Measurements from ENCODE around the gene FUZ.

The FUZ gene

GRCh38 chr19:49843265-49843664 is 30.2 kb upstream of the FUZ start:
- Histone ChIP-seq H3K4me1 (ENCODE audit: control insufficient read depth in 5 of 5, insufficient read depth in 5 of 5, low read length in 5 of 5) (no peaks in the 10 kb centered on the region), H3K36me3 (ENCODE audit: control insufficient read depth in 5 of 5, insufficient read depth in 5 of 5, low read length in 5 of 5) (peaks cover 0 to 24% (median 16%) of the 10 kb centered on the region in 5 donors), H3K27me3 (ENCODE audit: control insufficient read depth in 5 of 5, insufficient read depth in 4 of 5, low read length in 5 of 5) (no peaks in the 10 kb centered on the region), H3K9me3 (ENCODE audit: control insufficient read depth in 5 of 5, low read length in 5 of 5) (no peaks in the 10 kb centered on the region), H3K27ac (ENCODE audit: low read depth, low read length) (no peak overlapping the region), H3K9ac (ENCODE audit: low read length in 5 of 5) (no peak overlapping the region), H3K4me3 (ENCODE audit: low read depth in 1 of 5, low read length in 5 of 5) (no peak overlapping the region)

GRCh38 chr19:49840736-49841249 is 27.7 kb upstream of the FUZ start:
- no peak overlapping the region for H3K9ac ChIP-seq (ENCODE audit: low read length in 5 of 5)
- no peak overlapping the region for H3K4me3 ChIP-seq (ENCODE audit: low read depth in 1 of 5, low read length in 5 of 5)
- H3K36me3 ChIP-seq (ENCODE audit: control insufficient read depth in 5 of 5, insufficient read depth in 5 of 5, low read length in 5 of 5), result peaks cover 0 to 47% (median 40%) of the 10 kb centered on the region in 5 donors
- H3K9me3 ChIP-seq (ENCODE audit: control insufficient read depth in 5 of 5, low read length in 5 of 5), result no peaks in the 10 kb centered on the region
- no peaks in the 10 kb centered on the region for H3K27me3 ChIP-seq (ENCODE audit: control insufficient read depth in 5 of 5, insufficient read depth in 4 of 5, low read length in 5 of 5)
- H3K4me1 ChIP-seq (ENCODE audit: control insufficient read depth in 5 of 5, insufficient read depth in 5 of 5, low read length in 5 of 5), result peaks cover 0 to 3% (median 0%) of the 10 kb centered on the region in 5 donors
- H3K27ac ChIP-seq (ENCODE audit: low read depth, low read length), result no peak overlapping the region

GRCh38 chr19:49840321-49840720 is 27.2 kb upstream of the FUZ start:
- H3K36me3 ChIP-seq (ENCODE audit: control insufficient read depth in 5 of 5, insufficient read depth in 5 of 5, low read length in 5 of 5), result peaks cover 0 to 51% (median 45%) of the 10 kb centered on the region in 5 donors
- no peak overlapping the region for H3K4me3 ChIP-seq (ENCODE audit: low read depth in 1 of 5, low read length in 5 of 5)

GRCh38 chr19:49839713-49840112 is 26.6 kb upstream of the FUZ start:
- H3K9ac ChIP-seq (ENCODE audit: low read length in 5 of 5), result no peak overlapping the region
- H3K27me3 ChIP-seq (ENCODE audit: control insufficient read depth in 5 of 5, insufficient read depth in 4 of 5, low read length in 5 of 5), result no peaks in the 10 kb centered on the region
- peaks cover 0 to 57% (median 51%) of the 10 kb centered on the region in 5 donors for H3K36me3 ChIP-seq (ENCODE audit: control insufficient read depth in 5 of 5, insufficient read depth in 5 of 5, low read length in 5 of 5)
- peaks cover 0 to 3% (median 0%) of the 10 kb centered on the region in 5 donors for H3K4me1 ChIP-seq (ENCODE audit: control insufficient read depth in 5 of 5, insufficient read depth in 5 of 5, low read length in 5 of 5)
- no peaks in the 10 kb centered on the region for H3K9me3 ChIP-seq (ENCODE audit: control insufficient read depth in 5 of 5, low read length in 5 of 5)
- H3K27ac ChIP-seq (ENCODE audit: low read depth, low read length), result no peak overlapping the region
- no peak overlapping the region for H3K4me3 ChIP-seq (ENCODE audit: low read depth in 1 of 5, low read length in 5 of 5)

More at GRCh38 chr19:49840321-49840720, 27.2 kb upstream of the FUZ start:
- H3K4me1 ChIP-seq (ENCODE audit: control insufficient read depth in 5 of 5, insufficient read depth in 5 of 5, low read length in 5 of 5), result peaks cover 0 to 3% (median 0%) of the 10 kb centered on the region in 5 donors
- H3K27ac ChIP-seq (ENCODE audit: low read depth, low read length), result no peak overlapping the region
- no peaks in the 10 kb centered on the region for H3K9me3 ChIP-seq (ENCODE audit: control insufficient read depth in 5 of 5, low read length in 5 of 5)
- H3K27me3 ChIP-seq (ENCODE audit: control insufficient read depth in 5 of 5, insufficient read depth in 4 of 5, low read length in 5 of 5), result no peaks in the 10 kb centered on the region
- H3K9ac ChIP-seq (ENCODE audit: low read length in 5 of 5), result no peak overlapping the region

- Histone ChIP-seq H3K9ac (ENCODE audit: low read length in 5 of 5) (no peak overlapping the region), H3K9me3 (ENCODE audit: control insufficient read depth in 5 of 5, low read length in 5 of 5) (no peaks in the 10 kb centered on the region), H3K27ac (ENCODE audit: low read depth, low read length) (no peak overlapping the region), H3K4me1 (ENCODE audit: control insufficient read depth in 5 of 5, insufficient read depth in 5 of 5, low read length in 5 of 5) (peaks cover 0 to 3% (median 0%) of the 10 kb centered on the region in 5 donors), H3K36me3 (ENCODE audit: control insufficient read depth in 5 of 5, insufficient read depth in 5 of 5, low read length in 5 of 5) (peaks cover 0 to 64% (median 58%) of the 10 kb centered on the region in 5 donors), H3K4me3 (ENCODE audit: low read depth in 1 of 5, low read length in 5 of 5) (no peak overlapping the region), H3K27me3 (ENCODE audit: control insufficient read depth in 5 of 5, insufficient read depth in 4 of 5, low read length in 5 of 5) (no peaks in the 10 kb centered on the region)
These were observed 25.9 kb upstream of the FUZ start for GRCh38 chr19:49838885-49839588.

- H3K9me3 ChIP-seq (ENCODE audit: control insufficient read depth in 5 of 5, low read length in 5 of 5), result no peaks in the 10 kb centered on the region
- peaks cover 0 to 79% (median 74%) of the 10 kb centered on the region in 5 donors for H3K36me3 ChIP-seq (ENCODE audit: control insufficient read depth in 5 of 5, insufficient read depth in 5 of 5, low read length in 5 of 5)
- H3K27me3 ChIP-seq (ENCODE audit: control insufficient read depth in 5 of 5, insufficient read depth in 4 of 5, low read length in 5 of 5), result no peaks in the 10 kb centered on the region
- H3K4me3 ChIP-seq (ENCODE audit: low read depth in 1 of 5, low read length in 5 of 5), result no peak overlapping the region
- no peak overlapping the region for H3K27ac ChIP-seq (ENCODE audit: low read depth, low read length)
- H3K9ac ChIP-seq (ENCODE audit: low read length in 5 of 5), result no peak overlapping the region
- H3K4me1 ChIP-seq (ENCODE audit: control insufficient read depth in 5 of 5, insufficient read depth in 5 of 5, low read length in 5 of 5), result peaks cover 0 to 3% (median 0%) of the 10 kb centered on the region in 5 donors
These were observed 24.3 kb upstream of the FUZ start for GRCh38 chr19:49837425-49837824.

GRCh38 chr19:49837009-49837310 is 23.9 kb upstream of the FUZ start:
- H3K9me3 ChIP-seq (ENCODE audit: control insufficient read depth in 5 of 5, low read length in 5 of 5), result no peaks in the 10 kb centered on the region
- no peaks in the 10 kb centered on the region for H3K27me3 ChIP-seq (ENCODE audit: control insufficient read depth in 5 of 5, insufficient read depth in 4 of 5, low read length in 5 of 5)
- H3K4me1 ChIP-seq (ENCODE audit: control insufficient read depth in 5 of 5, insufficient read depth in 5 of 5, low read length in 5 of 5), result peaks cover 0 to 3% (median 0%) of the 10 kb centered on the region in 5 donors
- H3K4me3 ChIP-seq (ENCODE audit: low read depth in 1 of 5, low read length in 5 of 5), result no peak overlapping the region
- H3K36me3 ChIP-seq (ENCODE audit: control insufficient read depth in 5 of 5, insufficient read depth in 5 of 5, low read length in 5 of 5), result peaks cover 0 to 84% (median 78%) of the 10 kb centered on the region in 5 donors
- H3K9ac ChIP-seq (ENCODE audit: low read length in 5 of 5), result no peak overlapping the region
- H3K27ac ChIP-seq (ENCODE audit: low read depth, low read length), result no peak overlapping the region

- H3K27ac ChIP-seq (ENCODE audit: low read depth, low read length), result no peak overlapping the region
- peaks cover 0 to 89% (median 84%) of the 10 kb centered on the region in 5 donors for H3K36me3 ChIP-seq (ENCODE audit: control insufficient read depth in 5 of 5, insufficient read depth in 5 of 5, low read length in 5 of 5)
- H3K9me3 ChIP-seq (ENCODE audit: control insufficient read depth in 5 of 5, low read length in 5 of 5), result no peaks in the 10 kb centered on the region
- H3K4me1 ChIP-seq (ENCODE audit: control insufficient read depth in 5 of 5, insufficient read depth in 5 of 5, low read length in 5 of 5), result peaks cover 0 to 3% (median 0%) of the 10 kb centered on the region in 5 donors
- no peaks in the 10 kb centered on the region for H3K27me3 ChIP-seq (ENCODE audit: control insufficient read depth in 5 of 5, insufficient read depth in 4 of 5, low read length in 5 of 5)
- no peak overlapping the region for H3K9ac ChIP-seq (ENCODE audit: low read length in 5 of 5)
- H3K4me3 ChIP-seq (ENCODE audit: low read depth in 1 of 5, low read length in 5 of 5), result no peak overlapping the region
These were observed 23.3 kb upstream of the FUZ start for GRCh38 chr19:49836176-49837008.

GRCh38 chr19:49835562-49835961 is 22.5 kb upstream of the FUZ start:
- Histone ChIP-seq H3K4me1 (ENCODE audit: control insufficient read depth in 5 of 5, insufficient read depth in 5 of 5, low read length in 5 of 5) (peaks cover 0 to 3% (median 0%) of the 10 kb centered on the region in 5 donors), H3K9me3 (ENCODE audit: control insufficient read depth in 5 of 5, low read length in 5 of 5) (no peaks in the 10 kb centered on the region), H3K9ac (ENCODE audit: low read length in 5 of 5) (no peak overlapping the region), H3K4me3 (ENCODE audit: low read depth in 1 of 5, low read length in 5 of 5) (no peak overlapping the region), H3K27me3 (ENCODE audit: control insufficient read depth in 5 of 5, insufficient read depth in 4 of 5, low read length in 5 of 5) (no peaks in the 10 kb centered on the region), H3K27ac (ENCODE audit: low read depth, low read length) (no peak overlapping the region), H3K36me3 (ENCODE audit: control insufficient read depth in 5 of 5, insufficient read depth in 5 of 5, low read length in 5 of 5) (peaks cover 0 to 94% (median 91%) of the 10 kb centered on the region in 5 donors)

GRCh38 chr19:49833599-49833998 is 20.5 kb upstream of the FUZ start:
- H3K27me3 ChIP-seq (ENCODE audit: control insufficient read depth in 5 of 5, insufficient read depth in 4 of 5, low read length in 5 of 5), result no peaks in the 10 kb centered on the region
- H3K27ac ChIP-seq (ENCODE audit: low read depth, low read length), result no peak overlapping the region
- peaks cover 0 to 99% (median 91%) of the 10 kb centered on the region in 5 donors for H3K36me3 ChIP-seq (ENCODE audit: control insufficient read depth in 5 of 5, insufficient read depth in 5 of 5, low read length in 5 of 5)
- peaks cover 0 to 3% (median 0%) of the 10 kb centered on the region in 5 donors for H3K4me1 ChIP-seq (ENCODE audit: control insufficient read depth in 5 of 5, insufficient read depth in 5 of 5, low read length in 5 of 5)
- no peak overlapping the region for H3K4me3 ChIP-seq (ENCODE audit: low read depth in 1 of 5, low read length in 5 of 5)
- H3K9me3 ChIP-seq (ENCODE audit: control insufficient read depth in 5 of 5, low read length in 5 of 5), result no peaks in the 10 kb centered on the region
- H3K9ac ChIP-seq (ENCODE audit: low read length in 5 of 5), result no peak overlapping the region
